Measurements from ENCODE around the gene DHRSX.
"Not testable (repeated sequence)": the region's sequence is repeated elsewhere in the genome, so short reads cannot be mapped to it uniquely, and the experiment has no call there.

- not testable (repeated sequence) for TF ChIP-seq CTCF, POLR2A (IDR thresholded peaks at IDR 0.05)
These were observed 46.2 kb downstream of the DHRSX start for GRCh38 chrX:2454620-2455019.

Measured in breast epithelium (tissue), 3 donors.